Pancreas (tissue), 10 donors: Measurements from ENCODE around the gene PRAMEF1. TPM values are rescaled to one million over a fixed set of nuclear protein-coding genes. Genes with fewer than 3 reads are reported as not detected.

Source experiments
- ATAC-seq, 4 donors: fragments of 200-7000 bp; cut with Tn5 transposase; one replicate each; pipeline versions ENCODE4 v1.8.0 to v1.9.1; 2020; ENCODE audit warnings: mild to moderate bottlenecking in 4 of 4, moderate library complexity in 4 of 4
- DNase-seq, 6 donors: peaks; one replicate each; pipeline ENCODE4 v3.0.0-alpha.2; 2020
- FAIRE-seq: peaks from 2 replicates; lab custom pipeline; 2012; peaks lifted over from hg19 to GRCh38; lab: Jason Lieb, UNC
- H3K27ac ChIP-seq, 4 donors: fragments of 200-600 bp; sonication (generic); 1 replicate in 3 of 4; 2 replicates in 1 of 4; pipeline versions ENCODE4 v1.5.0 to v1.8.0; 2020
- H3K27me3 ChIP-seq, 4 donors: fragments of 200-600 bp; one replicate each; pipeline ENCODE4 v1.8.0; 2021
- H3K36me3 ChIP-seq, 3 donors: fragments of 200-600 bp; sonication (generic) in 1 of 3; one replicate each; pipeline versions ENCODE4 v1.5.0 to v1.8.0; 2020 to 2021
- H3K4me1 ChIP-seq, 3 donors: fragments of 200-600 bp; one replicate each; pipeline ENCODE4 v1.8.0; 2021
- H3K4me3 ChIP-seq, 4 donors: fragments of 200-600 bp; sonication (generic) in 2 of 4; one replicate each; pipeline versions ENCODE4 v1.5.0 to v1.8.0; 2020 to 2021
- H3K9me3 ChIP-seq, 4 donors: fragments of 200-600 bp; one replicate each; pipeline ENCODE4 v1.8.0; 2021
- WGBS, 2 donors: extraction: QIAGEN DNeasy Blood & Tissue Kit; methylation state at CpG; one replicate each; pipeline ENCODE4 v1.1.7; 2013; 5-methylcytosine and 5-hydroxymethylcytosine counted together
- intact Hi-C, 3 donors: fragments of 100-400 bp; cut with DNase I; formaldehyde crosslinking; loops; one replicate each; pipeline versions ENCODE4 v1.11.1 to v1.14.2; 2022
- polyA plus RNA-seq, 2 donors: library from polyadenylated mRNA; stranded (reverse); fragments of 200-250 nt; gene quantifications; one replicate each; pipeline ENCODE4 v1.2.3, GENCODE V29; 2013
- total RNA-seq, 6 donors: library from RNA; stranded (reverse); fragmentation: NEBNext Ultra II Directional in 4 of 6; extraction: Animal tissue kit (Norgen Biotek cat#: 25700) in 4 of 6; gene quantifications; one replicate each; pipeline versions ENCODE4 v1.2.1 to v1.2.4, GENCODE V29; 2021 to 2023
- TF ChIP-seq, protein P1 (sequence below), 4 donors: fragments of 200-600 bp; sonication (generic) in 3 of 4; IDR thresholded peaks; one replicate each; pipeline versions ENCODE4 v1.5.0 to v1.8.0; 2021; ENCODE audit warnings: antibody characterized with exemption in 4 of 4
- donor health status: healthy with polysubstance abuse.
- donor health status: DM: no; HTN: no; CAD: no; lungs with moderate emphysema.
- donor health status: DM: no; HTN: no; CAD: no.
- donor health status: control.
- donor health status: control.
- donor health status: Bipolar disorder and iron deficiency.
- donor health status: DM: yes; HTN: yes; CAD: no.
- donor health status: DM: no; HTN: no; CAD: no.
- donor health status: DM: no; HTN: no; CAD: no.
- donor health status: DM: yes; HTN: yes; CAD: no.

The PRAMEF1 gene
- total and polyA plus RNA-seq, 8 donors = not detected

DNA sequence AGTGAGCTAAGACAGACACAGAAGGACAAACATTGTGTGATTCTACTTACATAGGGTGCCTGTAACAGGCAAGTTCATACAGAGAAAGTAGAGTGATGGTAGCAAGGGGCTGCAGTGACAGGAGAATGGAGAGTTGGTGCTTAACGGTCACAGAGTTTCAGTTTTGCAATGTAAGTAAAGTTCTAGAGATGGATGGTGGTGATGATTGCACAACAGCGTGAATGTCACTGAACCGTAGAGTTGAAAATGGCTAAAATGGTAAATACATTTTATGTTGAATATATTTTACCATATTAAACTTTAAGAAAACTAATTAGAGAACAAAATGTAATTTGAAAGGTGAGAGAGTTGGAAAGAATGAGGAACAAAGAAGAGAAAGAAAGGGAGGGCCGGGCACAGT, 36.5 kb upstream of the PRAMEF1 start:
- no peak overlapping the region for H3K4me3 ChIP-seq
- intact Hi-C loops = no loop called here
- no peak overlapping the region for H3K27ac ChIP-seq
- FAIRE-seq (no peak), DNase-seq (no peak), ATAC-seq (no peak)
- H3K36me3 ChIP-seq = no peaks in the 10 kb centered on the region
- H3K9me3 ChIP-seq = no peaks in the 10 kb centered on the region
- peaks cover 0 to 4% (median 0%) of the 10 kb centered on the region in 4 donors for H3K27me3 ChIP-seq
- WGBS, 2 donors = 63 to 77% methylated on average over 4 of the region's 4 CpGs
- TF ChIP-seq, protein P1, sequence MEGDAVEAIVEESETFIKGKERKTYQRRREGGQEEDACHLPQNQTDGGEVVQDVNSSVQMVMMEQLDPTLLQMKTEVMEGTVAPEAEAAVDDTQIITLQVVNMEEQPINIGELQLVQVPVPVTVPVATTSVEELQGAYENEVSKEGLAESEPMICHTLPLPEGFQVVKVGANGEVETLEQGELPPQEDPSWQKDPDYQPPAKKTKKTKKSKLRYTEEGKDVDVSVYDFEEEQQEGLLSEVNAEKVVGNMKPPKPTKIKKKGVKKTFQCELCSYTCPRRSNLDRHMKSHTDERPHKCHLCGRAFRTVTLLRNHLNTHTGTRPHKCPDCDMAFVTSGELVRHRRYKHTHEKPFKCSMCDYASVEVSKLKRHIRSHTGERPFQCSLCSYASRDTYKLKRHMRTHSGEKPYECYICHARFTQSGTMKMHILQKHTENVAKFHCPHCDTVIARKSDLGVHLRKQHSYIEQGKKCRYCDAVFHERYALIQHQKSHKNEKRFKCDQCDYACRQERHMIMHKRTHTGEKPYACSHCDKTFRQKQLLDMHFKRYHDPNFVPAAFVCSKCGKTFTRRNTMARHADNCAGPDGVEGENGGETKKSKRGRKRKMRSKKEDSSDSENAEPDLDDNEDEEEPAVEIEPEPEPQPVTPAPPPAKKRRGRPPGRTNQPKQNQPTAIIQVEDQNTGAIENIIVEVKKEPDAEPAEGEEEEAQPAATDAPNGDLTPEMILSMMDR (IDR thresholded peaks at IDR 0.05) = no peak
- no peaks in the 10 kb centered on the region for H3K4me1 ChIP-seq

DNA sequence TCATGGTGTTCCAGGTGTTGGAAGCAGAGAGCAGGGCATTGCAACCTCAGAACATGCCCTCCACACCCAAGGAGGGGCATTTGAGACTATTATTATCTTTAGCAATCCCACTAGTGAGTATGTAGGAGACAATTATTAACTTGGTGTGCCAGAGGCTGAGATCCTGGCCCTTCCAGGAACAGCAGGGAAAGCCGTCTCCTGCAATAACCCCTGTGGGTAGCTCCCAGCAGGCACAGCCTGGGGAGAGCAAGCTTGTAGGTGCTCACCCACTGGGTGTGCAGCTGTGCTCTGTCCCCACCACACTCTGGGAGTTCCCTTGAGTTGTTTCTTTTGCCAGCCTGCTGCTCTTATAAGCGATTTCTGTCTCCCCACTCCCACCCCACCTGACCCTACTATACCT, 34.9 kb upstream of the PRAMEF1 start:
- FAIRE-seq = no peak
- 33 to 49% methylated on average over 2 of the region's 2 CpGs for WGBS, 2 donors

DNA sequence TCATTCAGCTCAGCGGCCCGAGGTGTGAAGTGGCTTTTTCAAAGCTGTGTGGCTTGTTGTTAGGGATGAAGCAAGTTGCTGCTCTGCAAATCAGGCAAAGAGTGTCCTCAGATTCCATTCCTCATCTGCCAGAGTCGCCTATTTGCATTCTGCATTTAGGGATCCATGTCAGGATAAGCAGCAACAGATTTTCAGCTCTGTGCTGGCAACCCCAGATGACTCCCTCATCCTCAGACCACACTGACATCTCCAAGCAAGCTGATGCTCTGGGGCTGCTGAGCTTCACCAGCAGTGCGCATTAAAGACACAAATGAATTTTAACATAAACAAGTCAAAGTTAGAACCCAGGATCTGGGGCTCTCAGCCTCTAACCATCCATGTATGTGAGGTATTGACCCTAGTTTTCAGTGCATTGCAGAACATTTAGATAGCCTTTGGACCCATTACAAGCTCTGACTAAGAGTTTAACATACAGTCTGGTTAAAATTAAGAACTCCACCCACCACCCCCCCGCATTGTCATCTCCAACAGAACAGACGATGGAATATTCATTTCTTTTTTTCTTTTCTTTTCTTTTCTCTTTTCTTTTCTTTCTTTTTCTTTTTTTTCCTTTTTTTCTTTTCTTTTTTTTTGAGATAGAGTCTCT, 34.3 kb upstream of the PRAMEF1 start:
- no peak for FAIRE-seq
- peaks cover 0 to 4% (median 0%) of the 10 kb centered on the region in 4 donors for H3K27me3 ChIP-seq
- H3K4me1 ChIP-seq = no peaks in the 10 kb centered on the region
- ATAC-seq = no peak
- no peak for DNase-seq
- H3K4me3 ChIP-seq = no peak overlapping the region
- intact Hi-C loops = no loop called here
- H3K27ac ChIP-seq = no peak overlapping the region
- WGBS, 2 donors = 60 to 62% methylated on average over 6 of the region's 6 CpGs
- H3K9me3 ChIP-seq = no peaks in the 10 kb centered on the region
- no peaks in the 10 kb centered on the region for H3K36me3 ChIP-seq
- TF ChIP-seq, protein P1 (IDR thresholded peaks at IDR 0.05) = no peak

More for the DNA sequence above, 34.9 kb upstream of the PRAMEF1 start:
- Histone ChIP-seq H3K4me1 (no peaks in the 10 kb centered on the region), H3K9me3 (no peaks in the 10 kb centered on the region), H3K27me3 (peaks cover 0 to 4% (median 0%) of the 10 kb centered on the region in 4 donors), H3K4me3 (no peak overlapping the region), H3K27ac (no peak overlapping the region), H3K36me3 (no peaks in the 10 kb centered on the region)
- DNase-seq = no peak
- intact Hi-C loops = no loop called here
- no peak for ATAC-seq
- TF ChIP-seq, protein P1 (IDR thresholded peaks at IDR 0.05) = no peak

DNA sequence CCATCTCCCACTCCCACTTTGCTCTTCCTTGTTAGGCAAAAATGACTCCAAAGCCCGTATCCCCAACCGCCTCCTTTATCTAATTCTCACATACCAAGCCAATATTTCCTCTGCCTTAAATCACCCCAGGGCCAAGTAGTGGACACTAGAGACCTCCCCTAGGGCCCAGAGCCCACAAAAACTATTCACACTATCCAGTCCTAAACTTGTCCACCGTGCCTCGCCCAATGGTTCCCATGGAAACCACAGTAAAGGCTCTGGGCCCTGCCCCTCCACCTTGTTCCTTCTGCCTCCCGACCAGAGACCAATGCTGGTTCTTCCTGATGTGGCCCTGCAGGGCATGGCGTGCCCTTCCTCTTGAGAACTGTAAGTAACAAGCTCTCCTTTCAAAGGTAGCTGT, 33.4 kb upstream of the PRAMEF1 start:
- ATAC-seq = no peak
- TF ChIP-seq, protein P1 (IDR thresholded peaks at IDR 0.05) = no peak
- intact Hi-C loops = no loop called here
- Histone ChIP-seq H3K27ac (no peak overlapping the region), H3K9me3 (no peaks in the 10 kb centered on the region), H3K4me1 (no peaks in the 10 kb centered on the region), H3K36me3 (no peaks in the 10 kb centered on the region), H3K4me3 (no peak overlapping the region), H3K27me3 (peaks cover 0 to 4% (median 0%) of the 10 kb centered on the region in 4 donors)
- no peak for FAIRE-seq
- no peak for DNase-seq
- WGBS, 2 donors = 56 to 70% methylated on average over 6 of the region's 6 CpGs

DNA sequence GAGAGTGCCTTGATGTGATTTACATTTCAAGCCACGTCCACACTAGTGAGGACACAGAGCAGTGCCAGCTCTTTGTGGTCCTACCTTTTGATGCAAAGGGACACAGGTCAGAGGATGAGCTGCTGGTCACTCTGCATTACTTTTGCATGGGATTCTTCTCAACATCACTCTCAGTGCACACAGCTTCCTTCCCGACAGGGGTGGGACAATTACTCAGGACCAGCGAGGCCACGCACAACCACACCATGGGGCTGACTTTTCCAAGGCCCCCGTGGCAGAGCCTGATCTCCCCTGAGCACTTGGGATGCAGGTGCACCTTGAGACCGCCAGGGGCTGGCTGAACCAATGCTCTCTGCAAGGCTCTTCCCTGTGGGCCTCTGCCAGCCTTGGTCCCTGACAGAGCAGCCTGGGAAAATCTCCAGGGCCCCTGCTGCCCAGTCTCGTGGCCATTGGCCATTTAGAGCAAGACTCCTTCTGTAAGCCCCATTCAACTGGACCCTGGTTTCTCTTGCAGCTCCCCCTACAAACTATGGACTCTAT, 30.9 kb upstream of the PRAMEF1 start:
- no peaks in the 10 kb centered on the region for H3K4me1 ChIP-seq
- DNase-seq (no peak), ATAC-seq (no peak), FAIRE-seq (no peak)
- no peaks in the 10 kb centered on the region for H3K27me3 ChIP-seq
- no peak overlapping the region for H3K4me3 ChIP-seq
- H3K27ac ChIP-seq = no peak overlapping the region
- no peaks in the 10 kb centered on the region for H3K9me3 ChIP-seq
- H3K36me3 ChIP-seq = no peaks in the 10 kb centered on the region
- TF ChIP-seq, protein P1 (IDR thresholded peaks at IDR 0.05) = no peak
- intact Hi-C loops = no loop called here
- 44 to 46% methylated on average over 7 of the region's 7 CpGs for WGBS, 2 donors
